A549 (cell line): Measurements from ENCODE around the gene CXCL1.

Source experiments
- CHD4 ChIP-seq: fragments of 200-600 bp; sonication (generic); IDR thresholded peaks from 2 replicates; pipeline ENCODE4 v1.6.1; 2016; ENCODE audit warnings: antibody characterized with exemption, mild to moderate bottlenecking, borderline replicate concordance
- RAD21 ChIP-seq, 2 experiments: fragments of >200 bp in 1 of 2; sonication (Bioruptor Twin) in 1 of 2; formaldehyde crosslinking in 1 of 2; IDR thresholded peaks in 1 of 2; conservative IDR thresholded peaks in 1 of 2; 2 replicates in 1 of 2; 3 replicates in 1 of 2; pipeline ENCODE4 v1.6.1; 2012 to 2018; ENCODE audit warnings: inconsistent platforms in 1 of 2

DNA sequence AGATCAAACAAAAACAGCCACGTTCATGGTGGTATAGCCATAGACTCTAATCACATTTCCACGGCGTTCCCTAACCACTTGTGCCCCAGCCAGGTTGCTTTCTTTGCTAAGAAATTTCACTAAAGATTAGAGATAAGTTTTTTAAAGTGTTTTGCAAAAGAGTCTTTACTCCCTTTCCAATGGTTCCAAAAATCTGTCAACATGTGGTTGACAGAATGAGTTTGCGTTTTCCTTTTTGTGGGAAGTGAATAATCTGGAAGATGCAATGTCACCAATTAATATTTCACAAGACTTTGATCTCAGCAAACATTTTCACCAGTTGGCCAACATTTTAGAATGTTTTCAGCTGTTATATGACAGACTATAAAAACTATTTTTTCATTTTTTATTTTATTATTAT lies 35.3 kb downstream of the CXCL1 start:
- no peak for TF ChIP-seq CHD4
- TF ChIP-seq RAD21 (conservative IDR thresholded peaks at IDR 0.05 in 1 of 2, IDR thresholded peaks at IDR 0.05 in 1 of 2) = no peak
